SW480 (cell line): Measurements from ENCODE around the gene NOX4.
"Not testable (repeated sequence)": the region's sequence is repeated elsewhere in the genome, so short reads cannot be mapped to it uniquely, and the experiment has no call there.

Experiments
- DNase-seq: peaks from one replicate; pipeline ENCODE4 v3.0.0-alpha.2; 2016; ENCODE audit warnings: low spot score

The NOX4 gene

DNA sequence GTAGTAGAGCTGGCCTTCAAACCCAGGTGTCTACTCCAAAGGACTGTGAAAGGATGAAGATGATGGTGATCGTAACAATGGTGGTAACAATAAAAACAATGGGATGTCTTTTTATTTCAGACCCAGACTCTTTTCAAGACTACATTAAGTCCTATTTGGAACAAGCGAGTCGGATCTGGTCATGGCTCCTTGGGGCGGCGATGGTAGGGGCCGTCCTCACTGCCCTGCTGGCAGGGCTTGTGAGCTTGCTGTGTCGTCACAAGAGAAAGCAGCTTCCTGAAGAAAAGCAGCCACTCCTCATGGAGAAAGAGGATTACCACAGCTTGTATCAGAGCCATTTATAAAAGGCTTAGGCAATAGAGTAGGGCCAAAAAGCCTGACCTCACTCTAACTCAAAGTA is 196.2 kb downstream of the NOX4 start:
- not testable (repeated sequence) for DNase-seq

DNA sequence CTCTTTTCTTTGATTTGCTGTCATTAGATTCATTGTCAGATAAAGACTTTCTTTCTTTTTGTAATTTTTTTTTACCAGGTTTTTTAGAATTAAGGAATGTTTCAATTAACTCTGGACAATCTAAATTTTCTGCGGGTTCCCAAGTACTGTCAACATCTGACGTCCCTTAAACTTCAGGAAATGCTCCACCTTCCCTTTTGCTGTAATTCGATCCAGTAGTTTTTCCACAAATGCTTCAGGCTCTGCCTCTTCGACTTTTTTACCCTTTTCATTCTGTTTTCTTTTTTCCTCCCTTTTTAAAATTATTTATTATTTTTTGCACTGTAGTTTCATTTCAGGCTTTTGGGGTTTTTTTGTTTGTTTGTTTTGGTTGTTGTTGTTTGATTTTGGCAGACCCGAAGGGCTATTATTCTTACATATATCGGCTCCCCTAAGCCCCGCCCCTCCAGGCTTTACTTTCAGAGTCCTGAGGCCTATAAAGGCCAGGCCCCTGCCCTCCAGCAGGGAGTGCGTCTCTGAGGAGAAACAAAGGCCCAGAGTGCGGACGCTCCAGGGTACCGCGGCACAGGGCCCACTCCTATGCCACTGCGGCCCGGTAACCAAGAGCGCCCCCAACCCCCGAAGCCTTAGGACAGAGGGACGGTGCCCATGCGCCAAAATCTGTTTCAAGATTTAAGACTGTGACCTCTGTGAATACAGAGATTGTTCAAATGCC is 197.1 kb downstream of the NOX4 start:
- no peak for DNase-seq

DNA sequence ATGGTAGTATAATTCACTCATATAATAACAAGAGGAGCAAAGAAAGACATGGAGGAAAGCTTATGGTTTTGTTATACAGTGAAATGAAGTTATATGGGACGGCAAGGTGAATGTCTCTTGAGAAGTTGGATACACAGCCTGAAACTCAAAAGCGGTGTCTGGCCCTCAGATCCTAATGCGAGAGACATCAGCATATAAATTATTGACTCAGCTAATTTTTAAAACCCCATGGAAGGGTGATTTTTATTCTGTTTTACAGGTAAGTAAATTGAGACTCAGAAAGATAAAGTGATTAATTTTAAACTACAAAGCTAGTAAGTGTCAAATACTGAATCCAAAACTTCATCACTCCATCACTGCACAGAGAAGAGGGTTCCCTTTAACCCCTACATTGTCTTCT is 203.2 kb downstream of the NOX4 start:
- not testable (repeated sequence) for DNase-seq

DNA sequence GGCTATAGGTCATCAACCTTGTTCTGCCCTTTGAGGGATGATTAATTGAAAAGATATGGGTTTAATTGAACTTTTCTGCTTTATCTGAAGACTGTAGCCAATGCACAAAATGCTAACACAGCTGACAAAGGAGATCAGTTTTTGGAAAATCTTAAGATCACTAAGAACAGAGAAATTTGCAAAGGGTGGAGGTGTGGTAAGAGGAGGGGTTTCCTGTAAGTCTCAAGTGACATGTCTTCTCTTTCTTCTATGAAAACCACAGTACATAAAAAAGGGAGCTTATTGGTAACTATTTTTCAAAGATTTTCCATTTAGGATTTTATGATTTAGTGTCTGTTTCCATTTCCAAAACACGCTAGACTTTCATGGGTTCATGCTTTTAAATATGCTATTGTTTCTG is 204.6 kb downstream of the NOX4 start:
- DNase-seq: not testable (repeated sequence)

DNA sequence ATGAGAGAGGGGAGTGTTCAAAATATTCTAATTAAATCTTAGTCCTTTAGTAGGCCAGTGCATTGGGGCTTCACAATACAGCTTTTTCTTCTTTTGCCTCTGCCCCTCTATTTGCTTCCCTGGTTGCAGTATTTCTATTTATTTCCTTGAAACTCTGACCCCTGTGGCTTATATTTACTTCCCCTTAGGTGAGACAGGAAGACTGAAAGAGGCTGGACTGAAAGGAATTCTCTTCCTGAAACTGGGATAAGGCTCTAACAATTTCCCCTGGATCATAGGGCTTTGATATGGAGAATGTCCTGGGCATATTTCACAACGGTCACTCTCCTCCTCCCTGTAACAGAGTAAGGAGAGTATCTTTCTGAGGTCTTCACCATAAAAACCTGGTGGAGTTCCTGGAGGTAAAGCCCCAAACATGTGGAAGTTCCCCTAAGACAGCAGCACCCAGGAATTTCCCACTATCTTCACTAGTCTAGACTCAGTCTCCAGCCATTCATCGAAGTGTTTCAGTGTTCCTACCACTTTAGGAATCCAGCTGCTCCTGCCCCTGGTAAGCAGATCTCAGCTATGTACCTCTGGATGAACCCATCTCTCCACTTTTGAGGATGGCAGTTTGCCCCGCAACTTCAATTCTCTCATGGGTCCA is 210.0 kb downstream of the NOX4 start:
- not testable (repeated sequence) for DNase-seq

DNA sequence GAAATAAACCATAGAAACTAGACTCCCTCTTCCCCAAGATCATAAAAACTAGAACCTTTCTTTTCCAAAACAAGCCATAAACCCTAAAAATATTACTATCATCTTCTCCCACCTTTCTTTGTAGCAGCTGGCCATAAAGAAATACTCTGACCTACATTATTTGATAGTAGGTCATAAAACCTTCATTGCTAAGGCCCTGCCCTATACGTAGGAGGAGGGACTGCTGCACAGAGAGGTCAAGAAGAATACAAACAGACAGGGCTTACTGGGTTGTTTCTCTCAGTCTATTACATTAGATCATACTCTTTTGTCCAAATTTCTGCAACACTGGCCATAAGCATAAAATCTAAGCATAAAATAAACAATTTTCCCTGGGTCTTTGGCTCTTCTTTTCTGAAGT is 212.0 kb downstream of the NOX4 start:
- DNase-seq: no peak

DNA sequence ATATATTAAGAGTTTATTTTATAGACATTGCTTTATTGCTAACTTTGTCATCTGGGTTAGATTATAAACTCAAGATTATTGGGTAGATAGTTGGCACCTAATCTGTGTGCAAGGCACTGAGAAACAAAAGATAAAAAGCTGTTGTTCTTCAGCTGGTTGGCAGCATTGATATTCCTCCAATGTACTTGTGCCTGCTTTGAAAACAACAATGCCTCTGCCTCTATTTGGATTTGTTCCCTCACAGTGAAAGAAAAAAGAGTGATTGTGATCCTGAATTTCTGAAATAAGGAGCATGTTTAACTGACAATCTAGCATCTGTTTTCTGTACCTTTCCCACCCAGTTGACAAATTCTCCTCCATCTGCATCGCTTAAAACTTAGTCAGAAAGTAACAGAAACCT is 215.2 kb downstream of the NOX4 start:
- DNase-seq: no peak
